GM19397 (cell line): Measurements from ENCODE around the gene RRN3.
"Not testable (repeated sequence)": the region's sequence is repeated elsewhere in the genome, so short reads cannot be mapped to it uniquely, and the experiment has no call there.

Source experiments
- ATAC-seq: cut with Tn5 transposase; IDR thresholded peaks from one replicate; pipeline ENCODE4 v1.9.1; 2021; ENCODE audit warnings: mild to moderate bottlenecking, moderate library complexity; ENCODE audit not compliant: unreplicated experiment

Gene RRN3

GRCh38 chr16:15100372-15100987 lies 6.4 kb upstream of the RRN3 start:
- not testable (repeated sequence) for ATAC-seq

GRCh38 chr16:15099366-15099909 lies 5.4 kb upstream of the RRN3 start:
- ATAC-seq: not testable (repeated sequence)

- ATAC-seq: not testable (repeated sequence)
These were observed 2.5 kb upstream of the RRN3 start for GRCh38 chr16:15096583-15096972.

DNA sequence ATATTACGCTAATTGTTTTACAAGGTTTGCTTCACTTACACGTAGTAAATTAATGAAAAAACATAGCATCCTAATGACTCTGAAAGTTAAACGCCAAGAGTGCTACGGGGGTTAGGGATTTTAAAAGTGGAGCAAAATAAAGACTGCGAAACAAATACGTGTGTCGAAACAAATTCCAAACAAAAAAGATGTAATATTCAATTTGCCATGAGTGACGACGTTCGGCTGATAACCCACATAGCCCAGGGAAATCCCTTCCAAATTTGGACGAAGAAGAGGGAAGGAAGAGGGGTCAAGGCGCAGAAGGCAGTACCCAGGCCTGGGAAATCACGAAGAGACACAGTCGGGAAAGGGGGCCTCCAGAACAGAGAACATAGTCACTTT lies 509 bp downstream of the RRN3 start:
- not testable (repeated sequence) for ATAC-seq

DNA sequence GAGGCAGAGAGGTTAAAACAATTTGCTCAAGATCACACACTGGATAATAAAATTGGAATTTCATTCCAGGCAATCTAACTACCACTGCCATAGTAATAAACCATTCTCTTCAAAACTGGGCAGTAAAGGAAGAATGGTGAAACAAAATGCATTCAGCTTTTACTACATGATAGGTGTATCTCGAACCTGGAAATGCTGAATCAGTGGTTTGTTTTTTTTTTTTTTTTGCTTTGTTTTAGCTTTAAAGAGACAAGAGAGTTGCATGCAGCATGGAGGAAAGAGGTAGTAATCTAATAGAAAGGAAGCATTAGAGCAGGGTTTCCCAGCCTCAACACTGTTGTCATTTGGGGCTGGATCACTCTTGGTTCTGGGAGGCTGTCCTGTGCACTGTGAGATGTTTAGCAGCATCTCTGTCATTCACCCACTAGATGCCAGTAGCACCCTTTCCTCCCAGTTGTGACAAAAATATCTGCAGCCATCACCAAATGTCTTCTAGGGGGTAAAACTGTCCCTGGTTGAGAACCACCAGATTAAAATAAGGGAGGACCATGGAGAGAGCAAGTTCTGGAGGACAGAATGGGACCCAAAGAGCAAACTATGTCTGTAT lies 3.3 kb downstream of the RRN3 start:
- not testable (repeated sequence) for ATAC-seq

GRCh38 chr16:15082788-15083187 lies 11.3 kb downstream of the RRN3 start:
- not testable (repeated sequence) for ATAC-seq

GRCh38 chr16:15080883-15081282 lies 13.2 kb downstream of the RRN3 start:
- not testable (repeated sequence) for ATAC-seq

- ATAC-seq: not testable (repeated sequence)
These were observed 17.9 kb downstream of the RRN3 start for GRCh38 chr16:15076161-15076560.

DNA sequence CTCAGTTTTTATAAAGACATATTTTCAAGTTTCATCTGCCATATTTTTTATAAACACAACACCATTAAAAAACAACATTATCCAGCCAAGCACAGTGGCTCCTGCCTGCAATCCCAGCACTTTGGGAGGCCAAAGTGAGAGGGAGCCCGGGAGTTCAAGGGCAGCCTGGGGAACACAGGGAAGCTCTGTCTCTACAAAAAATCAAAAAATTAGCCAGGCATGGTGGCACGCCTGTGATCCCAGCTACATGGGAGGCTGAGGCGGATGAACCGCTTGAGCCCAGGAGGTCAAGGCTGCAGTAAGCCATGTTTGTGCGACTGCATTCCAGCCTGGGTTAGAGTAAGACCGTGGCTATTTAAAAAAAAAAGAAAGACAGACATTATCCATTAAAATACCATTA lies 21.0 kb downstream of the RRN3 start:
- no peak for ATAC-seq

GRCh38 chr16:15071916-15072769 lies 21.9 kb downstream of the RRN3 start:
- not testable (repeated sequence) for ATAC-seq

DNA sequence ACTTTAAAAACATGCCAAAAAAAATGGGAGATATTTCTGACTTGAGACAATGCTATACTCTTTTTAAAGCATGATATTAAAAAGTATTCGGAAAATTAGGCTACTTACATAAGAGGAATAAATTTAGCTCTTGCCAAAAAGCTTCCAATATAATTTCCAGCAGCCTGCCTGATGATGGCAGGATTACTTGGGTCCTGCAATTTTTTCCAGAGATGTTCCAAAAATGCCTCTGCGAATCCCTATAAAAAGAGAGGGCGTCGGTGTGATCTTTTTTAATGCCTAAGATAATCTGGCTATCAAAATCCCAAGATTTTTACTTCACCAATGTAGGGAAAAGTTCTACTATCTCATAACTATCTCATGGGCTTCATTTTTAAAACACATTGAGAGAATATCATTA lies 23.1 kb downstream of the RRN3 start:
- not testable (repeated sequence) for ATAC-seq

DNA sequence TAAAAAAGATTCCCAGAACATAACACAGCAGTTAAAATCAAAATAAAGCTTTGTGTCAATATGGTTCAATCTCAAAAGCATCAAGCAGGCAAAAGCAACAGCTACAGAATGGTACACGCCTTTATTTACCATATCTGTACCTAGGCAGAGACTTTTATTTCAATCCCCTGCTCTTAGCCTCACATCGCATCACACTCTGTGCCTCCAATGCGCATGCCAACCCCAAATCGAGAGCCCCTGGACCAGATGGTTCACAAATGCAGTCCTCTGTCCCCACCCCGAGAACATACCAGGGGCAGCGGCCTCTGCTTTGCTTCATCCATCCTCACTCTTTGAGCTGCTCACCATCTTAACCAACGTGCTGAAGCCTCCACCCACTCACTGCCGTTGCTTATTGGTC lies 27.4 kb downstream of the RRN3 start:
- not testable (repeated sequence) for ATAC-seq

DNA sequence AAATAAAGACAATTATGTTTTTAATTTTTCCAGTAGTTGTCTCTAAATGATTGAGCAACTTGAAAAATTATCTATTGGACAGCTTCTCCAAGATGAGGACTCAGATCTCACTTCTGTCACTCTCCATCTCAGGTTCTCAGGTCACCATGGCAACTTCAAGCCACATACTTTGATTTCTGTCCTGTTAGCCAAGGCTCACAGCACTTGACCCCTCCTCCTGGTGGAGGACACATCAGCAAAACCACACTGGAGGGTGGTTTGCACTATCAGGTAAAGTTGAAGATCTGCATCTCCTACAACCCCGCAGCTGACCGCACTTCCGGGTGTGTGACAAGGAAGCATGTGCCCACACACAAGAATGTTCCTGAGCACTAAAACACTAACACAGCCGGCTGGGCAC lies 28.1 kb downstream of the RRN3 start:
- ATAC-seq: not testable (repeated sequence)

DNA sequence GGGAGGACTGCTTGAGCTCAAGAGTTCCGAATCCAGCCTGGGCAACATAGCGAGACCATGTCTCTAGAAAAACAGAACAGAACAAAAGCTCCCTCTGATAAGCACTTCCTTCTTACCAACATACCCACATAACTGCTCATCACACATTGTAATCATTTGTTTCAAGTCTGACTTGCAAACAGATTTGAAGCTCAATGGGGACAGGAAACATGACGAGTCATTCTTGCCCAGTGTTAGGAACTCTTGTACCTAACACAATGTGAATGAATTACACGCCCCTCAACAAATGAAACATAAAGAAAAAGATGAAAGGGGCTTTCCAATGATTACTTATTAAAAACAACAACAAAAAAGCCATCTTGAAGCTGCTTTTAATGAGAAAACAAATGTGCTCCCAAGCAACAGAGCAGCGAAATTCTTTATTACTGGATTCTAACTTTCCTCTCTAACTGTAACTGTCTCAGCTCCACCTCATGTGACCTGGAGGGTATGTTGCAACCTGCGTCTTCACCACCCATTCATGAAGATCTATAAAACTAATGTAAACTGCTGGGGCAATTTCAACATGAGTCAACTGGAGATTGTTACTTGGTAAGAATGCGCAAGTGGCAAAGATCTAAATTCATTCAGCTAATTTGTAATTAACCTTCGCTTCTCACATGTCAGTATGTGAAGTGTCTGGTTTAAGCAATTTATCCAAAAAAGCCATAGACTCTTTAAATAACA lies 31.8 kb downstream of the RRN3 start:
- ATAC-seq: not testable (repeated sequence)

GRCh38 chr16:15059324-15059723 lies 34.7 kb downstream of the RRN3 start:
- ATAC-seq: no peak

- ATAC-seq: no peak
These were observed 36.2 kb downstream of the RRN3 start for GRCh38 chr16:15057681-15058417.

- ATAC-seq: peak; percentile 69
These were observed 38.7 kb downstream of the RRN3 start for GRCh38 chr16:15055141-15056053.

- no peak for ATAC-seq
These were observed 39.5 kb downstream of the RRN3 start for GRCh38 chr16:15054357-15055140.
